H1 (cell line): ENCODE results near the gene CHDH. TPM values are rescaled to one million over a fixed set of nuclear protein-coding genes. Genes with fewer than 3 reads are reported as not detected.

Experiments
- CTCF ChIA-PET: fragments of 300-600 bp; sonication (Branson Sonifier 250); formaldehyde crosslinking; loops from one replicate; lab custom pipeline; 2021; ENCODE audit not compliant: partially characterized antibody; lab: Charles Lee
- POLR2A ChIA-PET: fragments of 300-600 bp; sonication (Branson Sonifier 250); formaldehyde crosslinking; loops from one replicate; lab custom pipeline; 2021; ENCODE audit warnings: inconsistent platforms; ENCODE audit not compliant: partially characterized antibody; lab: Charles Lee
- DNase-seq, 2 experiments: peaks; one replicate each; pipeline versions ENCODE4 v3.0.0 to v3.0.0-alpha.2; 2010 to 2022; ENCODE audit warnings: low spot score in 2 of 2, low read depth in 1 of 2, mixed read lengths in 1 of 2
- FAIRE-seq: peaks from 2 replicates; lab custom pipeline; 2011; peaks lifted over from hg19 to GRCh38; lab: Jason Lieb, UNC
- H2AFZ ChIP-seq: 2 replicates; pipeline ENCODE4 v1.8.1; 2012; ENCODE audit warnings: low read length, inconsistent platforms
- H2AK5ac ChIP-seq: 2 replicates; pipeline ENCODE4 v1.6.1; 2013; ENCODE audit warnings: low read depth, low read length
- H2BK120ac ChIP-seq: replicated peaks from 2 replicates; pipeline ENCODE3; 2013; ENCODE audit warnings: low read depth, low read length, inconsistent platforms
- H2BK12ac ChIP-seq: 2 replicates; pipeline ENCODE4 v1.6.1; 2013; ENCODE audit warnings: low read depth, low read length
- H2BK15ac ChIP-seq: 2 replicates; pipeline ENCODE4 v1.6.1; 2013; ENCODE audit warnings: low read length
- H2BK20ac ChIP-seq: 2 replicates; pipeline ENCODE4 v1.6.1; 2013; ENCODE audit warnings: low read length
- H2BK5ac ChIP-seq: 2 replicates; pipeline ENCODE4 v1.6.1; 2013; ENCODE audit warnings: low read depth, low read length
- H3K14ac ChIP-seq: 2 replicates; pipeline ENCODE4 v1.6.1; 2013; ENCODE audit warnings: inconsistent platforms; ENCODE audit not compliant: insufficient read length
- H3K18ac ChIP-seq: 2 replicates; pipeline ENCODE4 v1.6.1; 2013; ENCODE audit warnings: low read length; ENCODE audit errors: extremely low read depth
- H3K23ac ChIP-seq: 2 replicates; pipeline ENCODE4 v1.6.1; 2013; ENCODE audit warnings: inconsistent platforms; ENCODE audit not compliant: insufficient read length
- H3K23me2 ChIP-seq: 2 replicates; pipeline ENCODE4 v1.6.1; 2013; ENCODE audit warnings: low read depth, low read length
- H3K27ac ChIP-seq: 2 replicates; pipeline ENCODE4 v1.6.1; 2011; ENCODE audit warnings: low read depth, low read length, inconsistent platforms
- H3K27me3 ChIP-seq, 4 experiments: replicated peaks in 1 of 4; 1 replicate in 1 of 4; 2 replicates in 3 of 4; pipeline versions ENCODE4 v1.6.1 to v1.8.1; 2011 to 2013; ENCODE audit warnings: low read length in 3 of 4, mild to moderate bottlenecking in 3 of 4, inconsistent platforms in 2 of 4, mixed read lengths in 2 of 4, moderate library complexity in 1 of 4; ENCODE audit not compliant: control insufficient read depth in 3 of 4, insufficient read depth in 3 of 4; ENCODE audit errors: extremely low read depth in 1 of 4
- H3K36me3 ChIP-seq, 4 experiments: 2 replicates each; pipeline versions ENCODE4 v1.6.1 to v1.8.1; 2011 to 2013; ENCODE audit warnings: mild to moderate bottlenecking in 4 of 4, low read length in 3 of 4, moderate library complexity in 2 of 4, control low read depth in 1 of 4, inconsistent platforms in 1 of 4; ENCODE audit not compliant: insufficient read depth in 4 of 4, control insufficient read depth in 2 of 4
- H3K4ac ChIP-seq: replicated peaks from 2 replicates; pipeline ENCODE3; 2013; ENCODE audit warnings: low read length, low read depth, mixed read lengths, inconsistent platforms; ENCODE audit not compliant: insufficient read length
- H3K4me1 ChIP-seq, 4 experiments: replicated peaks in 1 of 4; 1 replicate in 1 of 4; 2 replicates in 3 of 4; pipeline versions ENCODE4 v1.6.1 to v1.8.1; 2011 to 2013; ENCODE audit warnings: low read length in 3 of 4, inconsistent platforms in 2 of 4, mixed read lengths in 1 of 4; ENCODE audit not compliant: insufficient read depth in 4 of 4, control insufficient read depth in 3 of 4
- H3K4me2 ChIP-seq, 2 experiments: 2 replicates each; pipeline versions ENCODE4 v1.6.1 to v1.8.1; 2011 to 2013; ENCODE audit warnings: low read depth in 2 of 2, low read length in 2 of 2, control low read depth in 1 of 2, inconsistent platforms in 1 of 2, mild to moderate bottlenecking in 1 of 2; ENCODE audit not compliant: insufficient read depth in 1 of 2
- H3K4me3 ChIP-seq, 4 experiments: fragments of 200-600, 300-600 bp in 1 of 4; sonication (generic), shearing (Covaris generic), sonication (Bioruptor Twin) in 1 of 4; 2 replicates each; pipeline versions ENCODE4 v1.5.1 to v1.8.1; 2011 to 2016; ENCODE audit warnings: low read length in 4 of 4, low read depth in 3 of 4, control low read depth in 2 of 4, inconsistent platforms in 2 of 4, mild to moderate bottlenecking in 2 of 4, mixed read lengths in 1 of 4, moderate library complexity in 1 of 4; ENCODE audit not compliant: insufficient read depth in 2 of 4; ENCODE audit errors: extremely low read depth in 1 of 4
- H3K56ac ChIP-seq: replicated peaks from 2 replicates; pipeline ENCODE3; 2013; ENCODE audit warnings: low read depth, mild to moderate bottlenecking, mixed read lengths, low read length, inconsistent platforms; ENCODE audit not compliant: insufficient read length
- H3K79me1 ChIP-seq: 2 replicates; pipeline ENCODE4 v1.6.1; 2013; ENCODE audit warnings: low read depth, low read length, control low read depth
- H3K79me2 ChIP-seq, 2 experiments: 2 replicates each; pipeline versions ENCODE4 v1.6.1 to v1.8.1; 2012 to 2013; ENCODE audit warnings: low read length in 2 of 2, mild to moderate bottlenecking in 2 of 2, inconsistent platforms in 1 of 2; ENCODE audit not compliant: insufficient read depth in 2 of 2, control insufficient read depth in 1 of 2
- H3K9ac ChIP-seq, 4 experiments: replicated peaks in 1 of 4; 1 replicate in 1 of 4; 2 replicates in 3 of 4; pipeline versions ENCODE4 v1.6.1 to v1.8.1; 2011 to 2013; ENCODE audit warnings: low read depth in 3 of 4, low read length in 3 of 4, control low read depth in 2 of 4, mild to moderate bottlenecking in 2 of 4, moderate library complexity in 2 of 4, inconsistent platforms in 1 of 4; ENCODE audit errors: extremely low read depth in 1 of 4
- H3K9me3 ChIP-seq, 2 experiments: 2 replicates each; pipeline versions ENCODE4 v1.6.1 to v1.8.1; 2012 to 2013; ENCODE audit warnings: mild to moderate bottlenecking in 2 of 2, moderate library complexity in 2 of 2, control low read depth in 1 of 2, inconsistent platforms in 1 of 2, low read depth in 1 of 2, low read length in 1 of 2, mixed read lengths in 1 of 2; ENCODE audit not compliant: insufficient read depth in 2 of 2
- H4K20me1 ChIP-seq, 2 experiments: replicated peaks in 1 of 2; 2 replicates each; pipeline versions ENCODE3 to v1.8.1; 2011 to 2013; ENCODE audit warnings: inconsistent platforms in 2 of 2, low read length in 2 of 2, mild to moderate bottlenecking in 1 of 2; ENCODE audit not compliant: insufficient read depth in 2 of 2, control insufficient read depth in 1 of 2
- H4K5ac ChIP-seq: 2 replicates; pipeline ENCODE4 v1.6.1; 2013; ENCODE audit warnings: low read length, low read depth, mixed read lengths, inconsistent platforms; ENCODE audit not compliant: insufficient read length
- H4K8ac ChIP-seq: 2 replicates; pipeline ENCODE4 v1.8.0; 2013; ENCODE audit warnings: mild to moderate bottlenecking, moderate library complexity, low read length, inconsistent platforms; ENCODE audit not compliant: insufficient read depth; ENCODE audit errors: extremely low read depth
- H4K91ac ChIP-seq: replicated peaks from 2 replicates; pipeline ENCODE3; 2013; ENCODE audit warnings: low read length, mixed read lengths, inconsistent platforms; ENCODE audit not compliant: insufficient read length
- ASH2L ChIP-seq: fragments of 200-600, 300-600 bp; sonication (generic); IDR thresholded peaks from one replicate; pipeline ENCODE4 v1.7.1; 2017; ENCODE audit warnings: low read length
- BCL11A ChIP-seq, 2 experiments: IDR thresholded peaks; one replicate each; pipeline ENCODE4 v1.6.1; 2011; ENCODE audit warnings: low read depth in 2 of 2, low read length in 2 of 2, mild to moderate bottlenecking in 2 of 2
- GABPA ChIP-seq: IDR thresholded peaks from 2 replicates; pipeline ENCODE4 v1.6.1; 2011; ENCODE audit warnings: mild to moderate bottlenecking, low read length, moderate library complexity, borderline replicate concordance; ENCODE audit not compliant: insufficient read depth
- HDAC2 ChIP-seq, 2 experiments: fragments of 300-600 bp in 1 of 2; sonication (generic) in 1 of 2; IDR thresholded peaks; 2 replicates each; pipeline ENCODE4 v1.6.1; 2011 to 2012; ENCODE audit warnings: low read depth in 2 of 2, low read length in 2 of 2, mild to moderate bottlenecking in 2 of 2, moderate library complexity in 2 of 2, borderline replicate concordance in 1 of 2, inconsistent platforms in 1 of 2
- HDAC6 ChIP-seq: IDR thresholded peaks from one replicate; pipeline ENCODE4 v1.7.1; 2012; ENCODE audit warnings: low read depth, mild to moderate bottlenecking, inconsistent platforms, low read length, moderate library complexity
- POLR2A ChIP-seq, 2 experiments: IDR thresholded peaks; 1 replicate in 1 of 2; 2 replicates in 1 of 2; pipeline ENCODE4 v1.6.1; 2011; ENCODE audit warnings: low read depth in 2 of 2, low read length in 2 of 2, mild to moderate bottlenecking in 2 of 2; ENCODE audit errors: control extremely low read depth in 1 of 2
- POU5F1 ChIP-seq: IDR thresholded peaks from 2 replicates; pipeline ENCODE4 v1.6.1; 2011; ENCODE audit warnings: low read depth, mild to moderate bottlenecking, low read length, moderate library complexity
- WGBS, 2 experiments: shearing (Covaris generic) in 1 of 2; methylation state at CpG; one replicate each; pipeline versions ENCODE4 v1.1.6 to v1.1.7; 2013 to 2015; ENCODE audit warnings: low lambda C conversion rate in 2 of 2, mixed read lengths in 2 of 2, inconsistent platforms in 1 of 2, low coverage in 1 of 2, missing lambda C conversion rate in 1 of 2; ENCODE audit not compliant: insufficient replicate concordance in 2 of 2, insufficient coverage in 1 of 2, insufficient read length in 1 of 2; ENCODE audit errors: extremely low coverage in 1 of 2, missing lambda C conversion rate in 1 of 2; 5-methylcytosine and 5-hydroxymethylcytosine counted together
- polyA plus RNA-seq, 7 experiments: library from polyadenylated mRNA; depleted of rRNA in 3 of 7; stranded (reverse) in 5 of 7; unstranded in 2 of 7; fragments of >200 nt in 5 of 7; fragments of 200-250 nt in 2 of 7; gene quantifications; 1 replicate in 5 of 7; 2 replicates in 1 of 7; 4 replicates in 1 of 7; pipeline versions ENCODE4 v1.2.1 to v1.2.3, GENCODE V29; 2011 to 2013; ENCODE audit warnings: missing spikeins in 2 of 7, mixed read lengths in 2 of 7
- total RNA-seq: library from RNA; stranded (reverse); fragmentation: NEBNext Ultra II Directional; extraction: Animal tissue kit (Norgen Biotek cat#: 25700); gene quantifications from 2 replicates; pipeline ENCODE4 v1.2.1, GENCODE V29; 2021

CHDH gene
- total and polyA plus RNA-seq, 2 of the 8 experiments (the other 6 are each of a cell fraction or from before 2014, with no cell fraction given): 4.9 to 10.3 TPM

GRCh38 chr3:53808496-53808895 is 37.7 kb downstream of the CHDH start:
- 84% methylated on average over 11 of the region's 13 CpGs; no CpG with 5 or more reads in 1 of the 2 experiments for WGBS, 2 experiments
- TF ChIP-seq HDAC2 (IDR thresholded peaks at IDR 0.05; ENCODE audit: borderline replicate concordance in 1 of 2, low read depth in 2 of 2, low read length in 2 of 2) (no peak), HDAC6 (no peak), BCL11A (IDR thresholded peaks at IDR 0.05; ENCODE audit: low read depth in 2 of 2, low read length in 2 of 2) (no peak), ASH2L (no peak), POLR2A (IDR thresholded peaks at IDR 0.05; ENCODE audit: control extremely low read depth in 1 of 2, low read depth in 2 of 2, low read length in 2 of 2) (no peak), GABPA (no peak), POU5F1 (no peak)

More at GRCh38 chr3:53808496-53808895, 37.7 kb downstream of the CHDH start:
- no peaks in the 10 kb centered on the region for H3K9me3 ChIP-seq
- DNase-seq (no peak), FAIRE-seq (no peak)
- no peak overlapping the region for H3K4me3 ChIP-seq
- H4K5ac ChIP-seq: no peak overlapping the region
- H2BK5ac ChIP-seq: no peak overlapping the region
- no peak overlapping the region for H4K91ac ChIP-seq
- H2BK15ac ChIP-seq: no peak overlapping the region
- no peak overlapping the region for H3K23ac ChIP-seq
- peaks cover 6% of the 10 kb centered on the region; the same call in 1 of the 2 replicates for H3K23me2 ChIP-seq
- no peaks in the 10 kb centered on the region; a peak in 1 of 7 replicates for H3K27me3 ChIP-seq
- H4K20me1 ChIP-seq: peaks cover 0 to 6% of the 10 kb centered on the region in 2 experiments
- no peak overlapping the region for H3K4ac ChIP-seq
- H4K8ac ChIP-seq: no peak overlapping the region; the same call in 1 of the 2 replicates
- peaks cover 0 to 7% (median 0%) of the 10 kb centered on the region in 4 experiments; a peak in 3 of 7 replicates for H3K4me1 ChIP-seq
- no peak overlapping the region for H2BK12ac ChIP-seq
- no peaks in the 10 kb centered on the region for H3K79me2 ChIP-seq
- no peaks in the 10 kb centered on the region for H3K36me3 ChIP-seq
- no peak overlapping the region for H3K56ac ChIP-seq
- no peak overlapping the region for H3K9ac ChIP-seq
- H2AFZ ChIP-seq: no peak overlapping the region
- H3K4me2 ChIP-seq: no peak overlapping the region
- no peak overlapping the region for H2AK5ac ChIP-seq
- no peak overlapping the region for H2BK120ac ChIP-seq
- ChIA-PET POLR2A (no interaction called here), CTCF (interaction anchor here (1.3 kb wide), 1 partner anchor 15 kb away, joined by 3 read pairs; no protein-coding TSS in a partner anchor)
- H3K27ac ChIP-seq: no peak overlapping the region
- no peak overlapping the region for H3K14ac ChIP-seq
- no peak overlapping the region for H2BK20ac ChIP-seq
- H3K18ac ChIP-seq: no peak overlapping the region
- no peaks in the 10 kb centered on the region for H3K79me1 ChIP-seq
